Thyroid gland (tissue), 4 donors: Measurements from ENCODE around the gene TXNDC15. TPM values are rescaled to one million over a fixed set of nuclear protein-coding genes. Genes with fewer than 3 reads are reported as not detected.

ENCODE experiments used
- DNase-seq, 2 donors: peaks; one replicate each; pipeline ENCODE4 v3.0.0-alpha.2; 2019
- H3K27ac ChIP-seq, 3 donors: fragments of 200-600 bp; sonication (generic); 1 replicate in 2 of 3; 2 replicates in 1 of 3; pipeline ENCODE4 v1.5.1; 2016 to 2019; ENCODE audit warnings: mild to moderate bottlenecking in 1 of 3, moderate library complexity in 1 of 3
- H3K27me3 ChIP-seq: fragments of 200-600 bp; sonication (generic); one replicate; pipeline ENCODE4 v1.5.1; 2019
- H3K36me3 ChIP-seq, 2 donors: fragments of 200-600 bp; sonication (generic); one replicate each; pipeline ENCODE4 v1.5.1; 2016 to 2019
- H3K4me1 ChIP-seq, 2 donors: fragments of 200-600 bp; sonication (generic); one replicate each; pipeline ENCODE4 v1.5.1; 2017 to 2019
- H3K4me3 ChIP-seq, 3 donors: fragments of 200-600 bp; sonication (generic); replicated peaks in 1 of 3; 1 replicate in 2 of 3; 2 replicates in 1 of 3; pipeline ENCODE4 v1.5.1; 2016; ENCODE audit warnings: mild to moderate bottlenecking in 1 of 3
- H3K9me3 ChIP-seq: fragments of 200-600 bp; sonication (generic); one replicate; pipeline ENCODE4 v1.5.1; 2017
- POLR2A ChIP-seq, 2 donors: fragments of 450-650 bp; IDR thresholded peaks; one replicate each; pipeline ENCODE4 v1.6.1; 2017; ENCODE audit warnings: antibody characterized with exemption in 2 of 2, mild to moderate bottlenecking in 2 of 2, moderate library complexity in 1 of 2
- WGBS, 2 donors: methylation state at CpG; one replicate each; pipeline ENCODE4 v1.1.5; 2017; 5-methylcytosine and 5-hydroxymethylcytosine counted together
- intact Hi-C: fragments of 100-400 bp; cut with DNase I; formaldehyde crosslinking; loops from one replicate; pipeline ENCODE4 v1.15.1; 2023
- total RNA-seq, 4 donors: library from RNA; depleted of rRNA; stranded (reverse); fragments of >200 nt; gene quantifications; one replicate each; pipeline ENCODE4 v1.2.3, GENCODE V29; 2016
- TF ChIP-seq, protein P1 (sequence below), 6 experiments: fragments of 200-600 bp in 3 of 6; fragments of 450-650 bp in 3 of 6; sonication (generic) in 3 of 6; IDR thresholded peaks; one replicate each; pipeline ENCODE4 v1.5.1; 2016 to 2019; ENCODE audit warnings: antibody characterized with exemption in 6 of 6, mild to moderate bottlenecking in 2 of 6, inconsistent platforms in 1 of 6, moderate library complexity in 1 of 6

The TXNDC15 gene
- total RNA-seq, 4 donors from 2014 or later, result 133 to 183 (median 153) TPM

DNA sequence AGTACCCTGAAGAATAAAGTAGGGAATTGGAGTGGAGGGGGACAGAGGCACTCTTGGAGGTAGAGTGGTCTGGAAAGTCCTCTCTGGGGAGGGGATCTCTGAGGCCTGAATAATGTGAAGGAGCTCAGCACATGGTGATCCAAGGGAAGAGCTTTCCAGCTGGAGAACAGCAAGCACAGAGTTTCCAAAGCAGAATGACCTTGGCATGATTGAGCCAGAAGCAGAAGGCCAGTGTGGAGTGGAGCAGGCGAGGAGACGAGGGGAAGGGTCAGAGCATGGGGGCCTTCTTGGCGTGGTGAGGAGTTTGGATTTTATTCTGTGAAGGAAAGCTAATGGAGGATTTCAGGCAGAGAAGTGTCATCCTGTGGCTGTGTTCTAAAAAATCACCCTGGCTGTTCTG, 39.1 kb downstream of the TXNDC15 start:
- H3K36me3 ChIP-seq, result peaks cover 15 to 31% of the 10 kb centered on the region in 2 donors
- H3K27ac ChIP-seq, result no peak overlapping the region
- 89 to 92% methylated on average over 3 of the region's 3 CpGs for WGBS, 2 donors
- no peak overlapping the region for H3K4me3 ChIP-seq
- no peak for TF ChIP-seq POLR2A (IDR thresholded peaks at IDR 0.05)
- TF ChIP-seq, protein P1, sequence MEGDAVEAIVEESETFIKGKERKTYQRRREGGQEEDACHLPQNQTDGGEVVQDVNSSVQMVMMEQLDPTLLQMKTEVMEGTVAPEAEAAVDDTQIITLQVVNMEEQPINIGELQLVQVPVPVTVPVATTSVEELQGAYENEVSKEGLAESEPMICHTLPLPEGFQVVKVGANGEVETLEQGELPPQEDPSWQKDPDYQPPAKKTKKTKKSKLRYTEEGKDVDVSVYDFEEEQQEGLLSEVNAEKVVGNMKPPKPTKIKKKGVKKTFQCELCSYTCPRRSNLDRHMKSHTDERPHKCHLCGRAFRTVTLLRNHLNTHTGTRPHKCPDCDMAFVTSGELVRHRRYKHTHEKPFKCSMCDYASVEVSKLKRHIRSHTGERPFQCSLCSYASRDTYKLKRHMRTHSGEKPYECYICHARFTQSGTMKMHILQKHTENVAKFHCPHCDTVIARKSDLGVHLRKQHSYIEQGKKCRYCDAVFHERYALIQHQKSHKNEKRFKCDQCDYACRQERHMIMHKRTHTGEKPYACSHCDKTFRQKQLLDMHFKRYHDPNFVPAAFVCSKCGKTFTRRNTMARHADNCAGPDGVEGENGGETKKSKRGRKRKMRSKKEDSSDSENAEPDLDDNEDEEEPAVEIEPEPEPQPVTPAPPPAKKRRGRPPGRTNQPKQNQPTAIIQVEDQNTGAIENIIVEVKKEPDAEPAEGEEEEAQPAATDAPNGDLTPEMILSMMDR (IDR thresholded peaks at IDR 0.05), result no peak
- intact Hi-C loops, result loop anchor here (10.0 kb wide), 1 partner anchor 282 kb away; no protein-coding TSS in a partner anchor
- no peaks in the 10 kb centered on the region for H3K27me3 ChIP-seq
- H3K9me3 ChIP-seq, result no peaks in the 10 kb centered on the region
- H3K4me1 ChIP-seq, result no peaks in the 10 kb centered on the region
- no peak for DNase-seq

DNA sequence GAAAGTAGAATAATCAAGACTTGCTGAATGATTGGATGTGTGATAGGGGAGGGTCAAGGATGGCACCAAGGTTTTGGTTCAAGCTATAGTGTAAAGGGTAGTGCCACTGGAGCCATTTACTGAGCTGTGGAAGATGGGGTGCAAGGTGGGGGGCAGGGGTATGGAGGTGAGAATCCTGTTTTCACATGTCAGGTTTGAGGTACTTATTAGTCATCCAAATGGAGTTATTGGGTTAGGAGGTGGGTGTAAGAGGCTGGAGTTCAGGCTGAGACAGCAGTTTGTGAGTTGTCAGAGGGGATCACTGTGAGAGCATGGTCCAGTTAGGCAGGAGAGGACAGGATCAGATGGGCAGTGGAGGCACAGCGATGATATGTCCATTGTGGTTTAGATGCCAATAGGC, 39.6 kb downstream of the TXNDC15 start:
- H3K27ac ChIP-seq, result no peak overlapping the region
- no peak for TF ChIP-seq POLR2A (IDR thresholded peaks at IDR 0.05)
- TF ChIP-seq, protein P1 (IDR thresholded peaks at IDR 0.05), result no peak
- no peak overlapping the region for H3K4me3 ChIP-seq
- WGBS, 2 donors, result 96 to 100% methylated on average over 1 of the region's 1 CpG
- peaks cover 15 to 31% of the 10 kb centered on the region in 2 donors for H3K36me3 ChIP-seq
- intact Hi-C loops, result loop anchor here (10.0 kb wide), 1 partner anchor 281 kb away; no protein-coding TSS in a partner anchor
- no peaks in the 10 kb centered on the region for H3K4me1 ChIP-seq
- no peaks in the 10 kb centered on the region for H3K9me3 ChIP-seq
- DNase-seq, result no peak
- H3K27me3 ChIP-seq, result no peaks in the 10 kb centered on the region

DNA sequence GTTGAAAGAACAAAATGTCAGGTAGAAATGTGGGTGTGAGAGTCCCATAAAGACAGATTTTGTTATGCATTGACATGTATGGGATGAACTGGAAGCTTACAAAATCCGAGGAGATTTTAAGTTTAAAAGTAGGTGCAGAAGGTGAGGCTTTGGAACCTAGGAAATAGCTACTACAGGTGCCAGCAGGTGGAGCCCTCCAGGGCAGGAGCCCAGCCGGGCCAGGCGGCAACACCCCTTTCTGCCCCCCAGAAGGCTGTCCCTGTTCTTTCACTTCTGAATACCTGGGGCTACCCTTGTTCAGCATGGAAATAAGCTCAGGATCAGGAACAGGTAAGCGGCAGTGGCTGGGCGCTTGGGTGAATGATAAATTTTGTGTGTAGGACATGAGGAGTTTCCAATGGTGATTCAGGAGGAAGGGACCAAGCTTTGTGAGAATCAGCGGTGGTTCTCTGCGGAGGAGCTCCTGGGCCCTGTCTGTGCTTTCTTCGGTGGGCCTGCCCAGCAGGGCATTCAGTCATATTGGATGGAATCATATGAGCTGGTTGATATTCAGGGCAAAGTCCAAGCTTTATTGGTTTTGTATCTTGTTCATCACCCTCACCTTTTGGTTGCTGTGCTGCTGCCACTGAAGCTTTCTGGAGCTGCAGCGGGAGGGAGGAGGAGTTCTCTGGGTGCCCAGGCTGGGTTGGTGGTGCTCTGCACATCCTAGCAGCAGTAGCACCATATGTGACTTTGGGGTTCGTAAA, 43.1 kb downstream of the TXNDC15 start:
- 85 to 86% methylated on average over 10 of the region's 10 CpGs for WGBS, 2 donors
- TF ChIP-seq POLR2A (IDR thresholded peaks at IDR 0.05), result no peak
- TF ChIP-seq, protein P1 (IDR thresholded peaks at IDR 0.05), result peak in 3 of 6 experiments; percentile 24 to 46 (median 37)
- no peak for DNase-seq
- Histone ChIP-seq H3K27ac (no peak overlapping the region), H3K9me3 (no peaks in the 10 kb centered on the region), H3K4me3 (no peak overlapping the region), H3K36me3 (peaks cover 15 to 16% of the 10 kb centered on the region in 2 donors), H3K4me1 (peaks cover 11 to 17% of the 10 kb centered on the region in 2 donors), H3K27me3 (no peaks in the 10 kb centered on the region)
- intact Hi-C loops, result loop anchor here (10.0 kb wide), 1 partner anchor 278 kb away; no protein-coding TSS in a partner anchor

DNA sequence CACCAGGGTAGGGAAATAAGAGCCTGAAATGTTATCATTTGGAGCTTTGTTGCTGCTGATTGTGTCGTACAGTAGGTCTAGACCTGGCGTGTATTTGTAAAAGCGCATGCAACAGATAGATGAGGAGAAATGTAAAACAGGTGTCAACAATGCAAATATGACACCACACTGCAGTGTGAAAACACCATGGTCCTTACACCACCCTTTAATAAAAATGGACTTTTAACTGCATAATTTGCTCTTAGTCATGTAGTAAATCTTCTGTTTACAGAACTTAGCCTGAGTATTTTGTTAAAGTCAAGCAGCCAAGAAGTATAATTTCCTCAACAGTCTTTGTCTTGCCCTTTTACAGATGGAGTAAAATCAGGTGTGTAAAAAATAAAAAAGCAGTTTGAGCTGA, 44.7 kb downstream of the TXNDC15 start:
- 95 to 97% methylated on average over 3 of the region's 3 CpGs for WGBS, 2 donors
- DNase-seq, result no peak
- Histone ChIP-seq H3K27me3 (no peaks in the 10 kb centered on the region), H3K4me3 (no peak overlapping the region), H3K27ac (no peak overlapping the region), H3K36me3 (peaks cover 13 to 15% of the 10 kb centered on the region in 2 donors), H3K4me1 (peaks cover 11 to 17% of the 10 kb centered on the region in 2 donors), H3K9me3 (no peaks in the 10 kb centered on the region)
- intact Hi-C loops, result loop anchor here (10.0 kb wide), 1 partner anchor 276 kb away; no protein-coding TSS in a partner anchor
- TF ChIP-seq POLR2A (IDR thresholded peaks at IDR 0.05), result no peak
- TF ChIP-seq, protein P1 (IDR thresholded peaks at IDR 0.05), result no peak
